ENCODE measurements around the gene PPP1R2C. TPM values are rescaled to one million over a fixed set of nuclear protein-coding genes. Genes with fewer than 3 reads are reported as not detected.

The PPP1R2C gene
- total and polyA plus RNA-seq, 2 of the 4 experiments (the other 2 are of a cell fraction), result not detected

DNA sequence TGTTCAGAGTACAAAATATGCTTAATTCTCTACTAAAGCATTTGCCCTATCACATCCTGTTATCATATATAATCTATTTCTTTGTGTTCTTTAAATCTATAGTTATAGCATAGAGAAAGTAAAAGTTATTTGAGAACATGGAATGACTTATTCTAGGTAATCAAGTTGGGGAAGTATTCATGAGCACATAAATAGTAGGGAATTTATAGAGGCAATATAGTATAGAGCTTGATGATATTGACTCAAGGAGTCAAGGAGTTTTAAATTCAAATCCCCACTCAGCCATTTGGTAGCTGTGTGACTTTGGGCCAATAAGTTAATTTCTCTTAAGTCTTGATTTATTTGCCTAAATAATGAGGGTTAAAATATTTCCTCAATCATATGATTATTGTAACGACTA lies 37.5 kb downstream of the PPP1R2C start:
- Histone ChIP-seq H2BK5ac (ENCODE audit: low read depth, low read length, poor library complexity, severe bottlenecking) (no peak overlapping the region), H2BK120ac (ENCODE audit: low read depth, low read length) (no peak overlapping the region), H3K27ac (ENCODE audit: insufficient read depth, low read length) (no peak overlapping the region), H2BK20ac (ENCODE audit: low read depth, low read length) (no peak overlapping the region), H4K8ac (ENCODE audit: low read depth in 2 of 2, low read length in 2 of 2) (no peak overlapping the region), H3K9ac (ENCODE audit: low read depth, low read length) (no peak overlapping the region), H3K18ac (ENCODE audit: low read depth, low read length) (no peak overlapping the region), H3K9me3 (ENCODE audit: control insufficient read depth, insufficient read depth, low read length) (no peaks in the 10 kb centered on the region), H2BK15ac (ENCODE audit: low read depth, low read length) (no peak overlapping the region), H2AFZ (replicated peaks; ENCODE audit: low read length, poor library complexity) (no peak overlapping the region), H3K4me1 (ENCODE audit: control insufficient read depth, insufficient read depth, low read length) (no peaks in the 10 kb centered on the region), H3K56ac (ENCODE audit: extremely low read depth, insufficient read depth, low read length) (no peak overlapping the region), H2AK5ac (ENCODE audit: low read depth, low read length) (no peak overlapping the region), H4K5ac (ENCODE audit: low read depth, low read length) (no peak overlapping the region), H3K4me3 (ENCODE audit: insufficient read depth, low read depth, low read length) (no peak overlapping the region), H3K27me3 (ENCODE audit: control insufficient read depth, insufficient read depth, low read length) (no peaks in the 10 kb centered on the region; the same call in 1 of the 2 replicates), H4K20me1 (ENCODE audit: insufficient read depth, low read length) (no peaks in the 10 kb centered on the region), H4K91ac (ENCODE audit: insufficient read depth, low read depth, low read length) (no peak overlapping the region), H3K4ac (ENCODE audit: low read depth, low read length) (no peak overlapping the region), H3K4me2 (ENCODE audit: low read depth, low read length) (no peak overlapping the region), H3K9me1 (ENCODE audit: insufficient read depth, low read length) (no peaks in the 10 kb centered on the region), H3K36me3 (ENCODE audit: control insufficient read depth, insufficient read depth, low read length) (no peaks in the 10 kb centered on the region), H3K79me1 (ENCODE audit: low read depth in 1 of 2, low read length in 2 of 2) (no peaks in the 10 kb centered on the region), H2AK9ac (replicated peaks; ENCODE audit: low read depth, low read length, poor library complexity) (no peak overlapping the region), H3K14ac (replicated peaks; ENCODE audit: low read depth, low read length) (no peak overlapping the region), H3K23ac (ENCODE audit: low read depth, low read length) (no peak overlapping the region)
- in situ Hi-C loops (cut with MboI; ENCODE audit: low sequenced_read_pairs), result loop anchor here (25.0 kb wide), 1 partner anchor 953 kb away; no protein-coding TSS in a partner anchor
- TF ChIP-seq RAD21 (IDR thresholded peaks at IDR 0.05; ENCODE audit: low read length), result no peak
- DNase-seq, result no peak
- no peak for ATAC-seq (ENCODE audit: low read depth)
- POLR2A ChIA-PET (ENCODE audit: unreplicated experiment), result no interaction called here
- CTCF ChIA-PET, result no interaction called here
- BruUV-seq (replicated peaks), result no TSS peak
- intact Hi-C loops (cut with micrococcal nuclease), result no loop called here
- no CpG with 5 or more reads among the region's 1 CpG for WGBS, 2 experiments (ENCODE audit: extremely low coverage in 2 of 2, insufficient read length in 1 of 2)
- dilution Hi-C loops (cut with HindIII; ENCODE audit: low sequenced_read_pairs, unreplicated experiment), result no loop called here
